ENCODE measurements around the gene ZNF573. TPM values are rescaled to one million over a fixed set of nuclear protein-coding genes. Genes with fewer than 3 reads are reported as not detected.

ZNF573 gene
- total and polyA plus RNA-seq, 2 experiments from 2014 or later = 4.4 to 8.1 TPM

DNA sequence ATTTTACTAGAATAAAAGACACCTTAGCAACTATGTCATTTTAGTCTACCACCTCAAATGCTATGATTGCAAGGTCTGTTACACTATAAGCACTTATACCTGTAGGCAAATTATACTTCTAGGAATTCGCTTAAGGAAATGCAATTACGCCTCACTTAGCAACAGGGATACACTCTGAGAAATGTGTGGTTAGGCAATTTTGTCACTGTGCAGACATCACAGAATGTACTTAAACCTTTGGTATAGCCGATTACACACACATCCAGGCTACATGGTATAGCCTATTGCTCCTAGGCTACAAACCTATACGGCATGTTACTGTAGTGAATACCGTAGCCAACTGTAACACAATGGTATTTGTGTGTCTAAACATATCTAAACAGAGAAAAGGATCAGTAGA is 30.0 kb upstream of the ZNF573 start:
- H3K79me2 ChIP-seq = no peaks in the 10 kb centered on the region
- no peaks in the 10 kb centered on the region for H3K9me2 ChIP-seq (replicated peaks; ENCODE audit: insufficient read depth)
- DNase-seq (ENCODE audit: low spot score) = no peak
- H3K4me2 ChIP-seq = no peak overlapping the region
- H3K4me3 ChIP-seq = no peak overlapping the region
- no peak overlapping the region for H3K27ac ChIP-seq
- no peak overlapping the region for H2AFZ ChIP-seq
- TF ChIP-seq EZH2 (IDR thresholded peaks at IDR 0.05; ENCODE audit: borderline replicate concordance) (no peak), EZH2phosphoT487 (IDR thresholded peaks at IDR 0.05; ENCODE audit: low read depth, severe bottlenecking, unreplicated experiment) (no peak)
- TF ChIP-seq, protein P1, sequence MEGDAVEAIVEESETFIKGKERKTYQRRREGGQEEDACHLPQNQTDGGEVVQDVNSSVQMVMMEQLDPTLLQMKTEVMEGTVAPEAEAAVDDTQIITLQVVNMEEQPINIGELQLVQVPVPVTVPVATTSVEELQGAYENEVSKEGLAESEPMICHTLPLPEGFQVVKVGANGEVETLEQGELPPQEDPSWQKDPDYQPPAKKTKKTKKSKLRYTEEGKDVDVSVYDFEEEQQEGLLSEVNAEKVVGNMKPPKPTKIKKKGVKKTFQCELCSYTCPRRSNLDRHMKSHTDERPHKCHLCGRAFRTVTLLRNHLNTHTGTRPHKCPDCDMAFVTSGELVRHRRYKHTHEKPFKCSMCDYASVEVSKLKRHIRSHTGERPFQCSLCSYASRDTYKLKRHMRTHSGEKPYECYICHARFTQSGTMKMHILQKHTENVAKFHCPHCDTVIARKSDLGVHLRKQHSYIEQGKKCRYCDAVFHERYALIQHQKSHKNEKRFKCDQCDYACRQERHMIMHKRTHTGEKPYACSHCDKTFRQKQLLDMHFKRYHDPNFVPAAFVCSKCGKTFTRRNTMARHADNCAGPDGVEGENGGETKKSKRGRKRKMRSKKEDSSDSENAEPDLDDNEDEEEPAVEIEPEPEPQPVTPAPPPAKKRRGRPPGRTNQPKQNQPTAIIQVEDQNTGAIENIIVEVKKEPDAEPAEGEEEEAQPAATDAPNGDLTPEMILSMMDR (IDR thresholded peaks at IDR 0.05; ENCODE audit: poor library complexity) = no peak
- no peaks in the 10 kb centered on the region for H3K4me1 ChIP-seq (ENCODE audit: insufficient read depth)
- H4K20me1 ChIP-seq (ENCODE audit: insufficient read depth, poor library complexity, severe bottlenecking) = no peaks in the 10 kb centered on the region
- WGBS (ENCODE audit: low lambda C conversion rate, missing lambda C conversion rate) = 92% methylated on average over 5 of the region's 5 CpGs
- no peaks in the 10 kb centered on the region for H3K36me3 ChIP-seq (replicated peaks; ENCODE audit: insufficient read depth, low read depth)
- H3K27me3 ChIP-seq = no peaks in the 10 kb centered on the region
- peaks cover 3% of the 10 kb centered on the region for H3K9me3 ChIP-seq (ENCODE audit: low read depth)

DNA sequence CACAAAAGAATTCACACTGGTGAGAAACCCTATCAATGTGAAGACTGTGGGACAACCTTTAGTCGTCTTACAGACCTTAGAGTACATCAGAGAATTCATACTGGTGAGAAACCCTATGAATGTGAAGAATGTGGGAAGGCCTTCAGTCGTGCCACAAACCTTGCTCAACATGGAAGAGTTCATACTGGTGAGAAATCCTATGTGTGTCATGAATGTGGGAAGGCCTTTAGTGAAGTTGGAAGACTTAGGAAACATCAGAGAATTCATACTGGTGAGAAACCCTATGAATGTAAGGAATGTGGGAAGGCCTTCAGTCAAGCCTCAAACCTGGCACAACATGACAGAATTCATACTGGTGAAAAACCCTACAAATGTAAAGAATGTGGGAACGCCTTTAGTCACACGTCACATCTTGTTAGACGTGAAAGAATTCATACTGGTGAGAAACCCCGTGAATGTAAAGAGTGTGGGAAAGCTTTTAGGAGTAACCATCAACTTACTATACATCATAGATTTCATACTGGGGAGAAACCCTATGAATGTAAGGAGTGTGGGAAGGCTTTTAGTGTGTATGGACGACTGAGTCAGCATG is 24.0 kb upstream of the ZNF573 start:
- H3K4me3 ChIP-seq = no peak overlapping the region
- H3K9me2 ChIP-seq (replicated peaks; ENCODE audit: insufficient read depth) = no peaks in the 10 kb centered on the region
- H3K79me2 ChIP-seq = no peaks in the 10 kb centered on the region
- H3K36me3 ChIP-seq (replicated peaks; ENCODE audit: insufficient read depth, low read depth) = no peaks in the 10 kb centered on the region
- TF ChIP-seq EZH2 (IDR thresholded peaks at IDR 0.05; ENCODE audit: borderline replicate concordance) = no peak
- no peak for TF ChIP-seq EZH2phosphoT487 (IDR thresholded peaks at IDR 0.05; ENCODE audit: low read depth, severe bottlenecking, unreplicated experiment)
- TF ChIP-seq, protein P1 (IDR thresholded peaks at IDR 0.05; ENCODE audit: poor library complexity) = no peak
- no peak for DNase-seq (ENCODE audit: low spot score)
- H3K9me3 ChIP-seq (ENCODE audit: low read depth) = peaks cover 8% of the 10 kb centered on the region
- no peak overlapping the region for H3K27ac ChIP-seq
- H3K4me2 ChIP-seq = no peak overlapping the region
- no peaks in the 10 kb centered on the region for H3K4me1 ChIP-seq (ENCODE audit: insufficient read depth)
- 75% methylated on average over 7 of the region's 7 CpGs for WGBS (ENCODE audit: low lambda C conversion rate, missing lambda C conversion rate)
- no peak overlapping the region for H2AFZ ChIP-seq
- no peaks in the 10 kb centered on the region for H3K27me3 ChIP-seq
- H4K20me1 ChIP-seq (ENCODE audit: insufficient read depth, poor library complexity, severe bottlenecking) = no peaks in the 10 kb centered on the region

DNA sequence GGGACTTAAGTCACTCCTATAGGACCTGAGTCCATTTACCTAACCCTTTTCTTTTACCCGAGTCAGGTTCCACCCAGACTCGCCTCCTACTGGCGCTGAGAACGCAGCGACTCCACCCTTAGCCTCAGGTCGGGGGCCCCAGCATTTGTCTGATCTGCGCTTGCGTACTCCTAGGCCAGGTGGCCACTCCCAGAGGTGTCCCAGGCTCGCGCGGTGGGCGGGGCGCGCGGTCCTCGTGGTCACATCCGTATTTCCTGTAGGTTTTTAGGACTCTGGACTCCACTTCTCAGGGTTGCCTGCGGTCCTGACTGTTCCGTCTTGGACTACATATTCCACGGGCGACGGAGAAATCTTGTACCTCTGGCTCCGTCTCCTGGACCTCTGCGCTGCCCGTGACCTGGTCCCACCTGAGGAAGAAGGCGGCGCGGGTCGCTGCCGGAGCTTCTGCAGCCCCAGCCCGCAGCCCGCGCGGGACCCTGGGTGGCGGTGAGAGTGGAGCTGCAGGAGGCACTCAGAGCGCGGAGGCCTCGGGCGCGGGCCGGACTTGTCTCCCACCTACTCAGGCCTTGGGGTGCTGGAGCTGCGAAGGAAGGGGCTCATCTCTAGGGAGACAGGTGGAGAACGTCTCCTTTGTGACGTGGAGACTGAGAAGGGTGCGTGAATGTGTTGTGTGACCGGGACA is 11.0 kb upstream of the ZNF573 start:
- H3K4me2 ChIP-seq = no peak overlapping the region
- no peak overlapping the region for H2AFZ ChIP-seq
- H3K4me1 ChIP-seq (ENCODE audit: insufficient read depth) = no peaks in the 10 kb centered on the region
- no peak for DNase-seq (ENCODE audit: low spot score)
- no peaks in the 10 kb centered on the region for H3K79me2 ChIP-seq
- no peaks in the 10 kb centered on the region for H3K27me3 ChIP-seq
- WGBS (ENCODE audit: low lambda C conversion rate, missing lambda C conversion rate) = 97% methylated on average over 45 of the region's 46 CpGs
- no peaks in the 10 kb centered on the region for H3K9me3 ChIP-seq (ENCODE audit: low read depth)
- no peak for TF ChIP-seq EZH2 (IDR thresholded peaks at IDR 0.05; ENCODE audit: borderline replicate concordance)
- no peak for TF ChIP-seq EZH2phosphoT487 (IDR thresholded peaks at IDR 0.05; ENCODE audit: low read depth, severe bottlenecking, unreplicated experiment)
- TF ChIP-seq, protein P1 (IDR thresholded peaks at IDR 0.05; ENCODE audit: poor library complexity) = no peak
- H3K36me3 ChIP-seq (replicated peaks; ENCODE audit: insufficient read depth, low read depth) = no peaks in the 10 kb centered on the region
- no peak overlapping the region for H3K4me3 ChIP-seq
- H4K20me1 ChIP-seq (ENCODE audit: insufficient read depth, poor library complexity, severe bottlenecking) = no peaks in the 10 kb centered on the region
- no peaks in the 10 kb centered on the region for H3K9me2 ChIP-seq (replicated peaks; ENCODE audit: insufficient read depth)
- no peak overlapping the region for H3K27ac ChIP-seq

All from hepatocyte (in vitro differentiated cells).